Measurements from ENCODE around the gene RNF213. TPM values are rescaled to one million over a fixed set of nuclear protein-coding genes. Genes with fewer than 3 reads are reported as not detected.

RNF213 gene
- total and polyA plus RNA-seq, 10 of the 15 experiments (the other 5 are each of a cell fraction or from before 2014, with no cell fraction given), result 18.6 to 145 (median 65.8) TPM

DNA sequence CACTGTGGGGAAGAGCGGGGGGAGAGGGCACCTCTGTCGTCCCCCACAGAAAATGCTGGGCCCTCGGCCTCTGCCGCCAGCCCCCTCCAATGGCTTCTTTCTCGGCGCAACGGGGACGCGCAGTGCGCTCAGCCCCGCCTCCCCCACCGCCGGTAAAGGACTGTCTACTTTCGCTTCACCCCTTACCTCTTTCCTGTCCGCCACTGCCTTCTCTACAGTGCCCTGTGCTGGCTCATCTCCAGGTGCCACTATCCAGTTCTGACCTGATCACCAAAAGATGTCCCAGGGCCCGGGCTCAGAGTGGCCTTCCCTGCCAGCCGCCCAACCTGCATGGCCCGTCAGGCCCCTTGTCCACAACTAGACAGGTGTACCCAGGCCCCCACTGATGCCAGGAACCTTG lies 161.6 kb downstream of the RNF213 start (continued):
- TF ChIP-seq, protein P1, sequence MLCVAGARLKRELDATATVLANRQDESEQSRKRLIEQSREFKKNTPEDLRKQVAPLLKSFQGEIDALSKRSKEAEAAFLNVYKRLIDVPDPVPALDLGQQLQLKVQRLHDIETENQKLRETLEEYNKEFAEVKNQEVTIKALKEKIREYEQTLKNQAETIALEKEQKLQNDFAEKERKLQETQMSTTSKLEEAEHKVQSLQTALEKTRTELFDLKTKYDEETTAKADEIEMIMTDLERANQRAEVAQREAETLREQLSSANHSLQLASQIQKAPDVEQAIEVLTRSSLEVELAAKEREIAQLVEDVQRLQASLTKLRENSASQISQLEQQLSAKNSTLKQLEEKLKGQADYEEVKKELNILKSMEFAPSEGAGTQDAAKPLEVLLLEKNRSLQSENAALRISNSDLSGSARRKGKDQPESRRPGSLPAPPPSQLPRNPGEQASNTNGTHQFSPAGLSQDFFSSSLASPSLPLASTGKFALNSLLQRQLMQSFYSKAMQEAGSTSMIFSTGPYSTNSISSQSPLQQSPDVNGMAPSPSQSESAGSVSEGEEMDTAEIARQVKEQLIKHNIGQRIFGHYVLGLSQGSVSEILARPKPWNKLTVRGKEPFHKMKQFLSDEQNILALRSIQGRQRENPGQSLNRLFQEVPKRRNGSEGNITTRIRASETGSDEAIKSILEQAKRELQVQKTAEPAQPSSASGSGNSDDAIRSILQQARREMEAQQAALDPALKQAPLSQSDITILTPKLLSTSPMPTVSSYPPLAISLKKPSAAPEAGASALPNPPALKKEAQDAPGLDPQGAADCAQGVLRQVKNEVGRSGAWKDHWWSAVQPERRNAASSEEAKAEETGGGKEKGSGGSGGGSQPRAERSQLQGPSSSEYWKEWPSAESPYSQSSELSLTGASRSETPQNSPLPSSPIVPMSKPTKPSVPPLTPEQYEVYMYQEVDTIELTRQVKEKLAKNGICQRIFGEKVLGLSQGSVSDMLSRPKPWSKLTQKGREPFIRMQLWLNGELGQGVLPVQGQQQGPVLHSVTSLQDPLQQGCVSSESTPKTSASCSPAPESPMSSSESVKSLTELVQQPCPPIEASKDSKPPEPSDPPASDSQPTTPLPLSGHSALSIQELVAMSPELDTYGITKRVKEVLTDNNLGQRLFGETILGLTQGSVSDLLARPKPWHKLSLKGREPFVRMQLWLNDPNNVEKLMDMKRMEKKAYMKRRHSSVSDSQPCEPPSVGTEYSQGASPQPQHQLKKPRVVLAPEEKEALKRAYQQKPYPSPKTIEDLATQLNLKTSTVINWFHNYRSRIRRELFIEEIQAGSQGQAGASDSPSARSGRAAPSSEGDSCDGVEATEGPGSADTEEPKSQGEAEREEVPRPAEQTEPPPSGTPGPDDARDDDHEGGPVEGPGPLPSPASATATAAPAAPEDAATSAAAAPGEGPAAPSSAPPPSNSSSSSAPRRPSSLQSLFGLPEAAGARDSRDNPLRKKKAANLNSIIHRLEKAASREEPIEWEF (IDR thresholded peaks at IDR 0.05; ENCODE audit: insufficient replicate concordance, low read depth, low read length), result no peak
- no peak for TF ChIP-seq CHD1 (IDR thresholded peaks at IDR 0.05; ENCODE audit: low read depth, low read length)
- TF ChIP-seq, protein P2, sequence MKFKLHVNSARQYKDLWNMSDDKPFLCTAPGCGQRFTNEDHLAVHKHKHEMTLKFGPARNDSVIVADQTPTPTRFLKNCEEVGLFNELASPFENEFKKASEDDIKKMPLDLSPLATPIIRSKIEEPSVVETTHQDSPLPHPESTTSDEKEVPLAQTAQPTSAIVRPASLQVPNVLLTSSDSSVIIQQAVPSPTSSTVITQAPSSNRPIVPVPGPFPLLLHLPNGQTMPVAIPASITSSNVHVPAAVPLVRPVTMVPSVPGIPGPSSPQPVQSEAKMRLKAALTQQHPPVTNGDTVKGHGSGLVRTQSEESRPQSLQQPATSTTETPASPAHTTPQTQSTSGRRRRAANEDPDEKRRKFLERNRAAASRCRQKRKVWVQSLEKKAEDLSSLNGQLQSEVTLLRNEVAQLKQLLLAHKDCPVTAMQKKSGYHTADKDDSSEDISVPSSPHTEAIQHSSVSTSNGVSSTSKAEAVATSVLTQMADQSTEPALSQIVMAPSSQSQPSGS (IDR thresholded peaks at IDR 0.05; ENCODE audit: low read length), result no peak
- TF ChIP-seq, protein P3, sequence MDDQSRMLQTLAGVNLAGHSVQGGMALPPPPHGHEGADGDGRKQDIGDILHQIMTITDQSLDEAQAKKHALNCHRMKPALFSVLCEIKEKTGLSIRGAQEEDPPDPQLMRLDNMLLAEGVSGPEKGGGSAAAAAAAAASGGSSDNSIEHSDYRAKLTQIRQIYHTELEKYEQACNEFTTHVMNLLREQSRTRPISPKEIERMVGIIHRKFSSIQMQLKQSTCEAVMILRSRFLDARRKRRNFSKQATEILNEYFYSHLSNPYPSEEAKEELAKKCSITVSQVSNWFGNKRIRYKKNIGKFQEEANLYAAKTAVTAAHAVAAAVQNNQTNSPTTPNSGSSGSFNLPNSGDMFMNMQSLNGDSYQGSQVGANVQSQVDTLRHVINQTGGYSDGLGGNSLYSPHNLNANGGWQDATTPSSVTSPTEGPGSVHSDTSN (IDR thresholded peaks at IDR 0.05; ENCODE audit: insufficient replicate concordance, low read depth, low read length), result no peak
- TF ChIP-seq POU2F2 (IDR thresholded peaks at IDR 0.05; ENCODE audit: borderline replicate concordance, low read depth, low read length), result no peak
- no peak for TF ChIP-seq NBN (IDR thresholded peaks at IDR 0.05)
- TF ChIP-seq POLR2A (IDR thresholded peaks at IDR 0.05; ENCODE audit: low read depth, low read length), result no peak; the same call in 1 of the 2 replicates

Measured in GM12878 (cell line).